ENCODE data around the gene C17orf107. TPM values are rescaled to one million over a fixed set of nuclear protein-coding genes. Genes with fewer than 3 reads are reported as not detected.

C17orf107 gene
- total and polyA plus RNA-seq, 2 of the 13 experiments (the other 11 are each of a cell fraction or from before 2014, with no cell fraction given): 0.20 to 0.59 TPM

DNA sequence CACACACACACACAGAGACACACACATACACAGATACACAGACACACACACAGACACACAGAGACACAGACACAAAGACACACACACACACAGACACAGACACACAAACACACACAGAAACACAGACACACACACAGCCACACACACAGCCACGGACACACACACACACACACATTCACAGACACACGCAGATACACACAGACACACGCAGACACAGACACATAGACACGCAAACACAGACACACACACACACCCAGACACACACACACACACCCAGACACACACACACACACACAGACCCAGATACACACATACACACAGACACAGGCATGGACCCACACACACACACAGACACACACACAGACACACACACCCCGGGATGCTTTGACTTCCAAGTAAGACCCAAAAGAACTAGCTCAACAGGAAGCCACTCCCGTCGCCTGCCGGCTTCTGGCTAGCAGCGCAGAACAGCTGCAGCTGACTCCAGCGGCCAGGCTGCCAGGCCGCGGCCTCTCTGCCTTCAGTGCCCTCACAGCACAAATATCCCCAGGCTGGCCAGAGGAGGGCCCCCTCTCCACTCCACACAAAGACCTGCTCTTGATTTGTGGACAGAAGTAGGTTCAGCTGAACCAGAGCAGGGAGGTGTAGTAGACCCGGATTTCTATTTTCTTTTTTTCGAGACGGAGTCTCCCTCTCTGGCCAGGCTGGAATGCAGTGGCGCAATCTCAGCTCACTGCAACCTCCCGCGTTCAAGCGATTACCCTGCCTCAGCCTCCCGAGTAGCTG, 9.6 kb downstream of the C17orf107 start (continued):
- no peak for TF ChIP-seq KDM5A (IDR thresholded peaks at IDR 0.05; ENCODE audit: borderline replicate concordance, low read length)
- TF ChIP-seq, protein P1, sequence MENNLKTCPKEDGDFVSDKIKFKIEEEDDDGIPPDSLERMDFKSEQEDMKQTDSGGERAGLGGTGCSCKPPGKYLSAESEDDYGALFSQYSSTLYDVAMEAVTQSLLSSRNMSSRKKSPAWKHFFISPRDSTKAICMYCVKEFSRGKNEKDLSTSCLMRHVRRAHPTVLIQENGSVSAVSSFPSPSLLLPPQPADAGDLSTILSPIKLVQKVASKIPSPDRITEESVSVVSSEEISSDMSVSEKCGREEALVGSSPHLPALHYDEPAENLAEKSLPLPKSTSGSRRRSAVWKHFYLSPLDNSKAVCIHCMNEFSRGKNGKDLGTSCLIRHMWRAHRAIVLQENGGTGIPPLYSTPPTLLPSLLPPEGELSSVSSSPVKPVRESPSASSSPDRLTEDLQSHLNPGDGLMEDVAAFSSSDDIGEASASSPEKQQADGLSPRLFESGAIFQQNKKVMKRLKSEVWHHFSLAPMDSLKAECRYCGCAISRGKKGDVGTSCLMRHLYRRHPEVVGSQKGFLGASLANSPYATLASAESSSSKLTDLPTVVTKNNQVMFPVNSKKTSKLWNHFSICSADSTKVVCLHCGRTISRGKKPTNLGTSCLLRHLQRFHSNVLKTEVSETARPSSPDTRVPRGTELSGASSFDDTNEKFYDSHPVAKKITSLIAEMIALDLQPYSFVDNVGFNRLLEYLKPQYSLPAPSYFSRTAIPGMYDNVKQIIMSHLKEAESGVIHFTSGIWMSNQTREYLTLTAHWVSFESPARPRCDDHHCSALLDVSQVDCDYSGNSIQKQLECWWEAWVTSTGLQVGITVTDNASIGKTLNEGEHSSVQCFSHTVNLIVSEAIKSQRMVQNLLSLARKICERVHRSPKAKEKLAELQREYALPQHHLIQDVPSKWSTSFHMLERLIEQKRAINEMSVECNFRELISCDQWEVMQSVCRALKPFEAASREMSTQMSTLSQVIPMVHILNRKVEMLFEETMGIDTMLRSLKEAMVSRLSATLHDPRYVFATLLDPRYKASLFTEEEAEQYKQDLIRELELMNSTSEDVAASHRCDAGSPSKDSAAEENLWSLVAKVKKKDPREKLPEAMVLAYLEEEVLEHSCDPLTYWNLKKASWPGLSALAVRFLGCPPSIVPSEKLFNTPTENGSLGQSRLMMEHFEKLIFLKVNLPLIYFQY (CRISPR knock-in tag; IDR thresholded peaks at IDR 0.05; ENCODE audit: borderline replicate concordance): peak; percentile 45; the same call in 1 of the 2 replicates
- TF ChIP-seq, protein P2, sequence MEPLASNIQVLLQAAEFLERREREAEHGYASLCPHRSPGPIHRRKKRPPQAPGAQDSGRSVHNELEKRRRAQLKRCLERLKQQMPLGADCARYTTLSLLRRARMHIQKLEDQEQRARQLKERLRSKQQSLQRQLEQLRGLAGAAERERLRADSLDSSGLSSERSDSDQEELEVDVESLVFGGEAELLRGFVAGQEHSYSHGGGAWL (CRISPR knock-in tag; IDR thresholded peaks at IDR 0.05): no peak
- no peak for TF ChIP-seq CC2D1A (CRISPR knock-in tag; IDR thresholded peaks at IDR 0.05)
- TF ChIP-seq, protein P3, sequence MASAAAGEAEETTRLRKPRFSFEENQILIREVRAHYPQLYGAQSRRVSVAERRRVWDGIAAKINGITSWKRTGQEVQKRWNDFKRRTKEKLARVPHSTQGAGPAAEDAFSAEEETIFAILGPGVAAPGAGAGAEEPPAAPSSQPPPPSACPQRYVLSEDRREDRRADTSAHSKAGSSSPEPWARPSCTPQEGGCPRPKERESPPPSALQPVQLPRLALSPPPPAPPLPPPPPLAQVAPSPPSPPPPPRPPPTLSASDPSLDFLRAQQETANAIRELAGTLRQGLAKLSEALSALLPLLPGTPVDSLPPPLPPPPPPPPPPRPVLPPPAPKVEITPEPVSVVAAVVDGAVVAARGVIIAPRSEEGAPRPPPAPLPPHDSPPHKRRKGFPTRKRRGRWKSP (CRISPR knock-in tag; IDR thresholded peaks at IDR 0.05): no peak
- TF ChIP-seq, protein P4, sequence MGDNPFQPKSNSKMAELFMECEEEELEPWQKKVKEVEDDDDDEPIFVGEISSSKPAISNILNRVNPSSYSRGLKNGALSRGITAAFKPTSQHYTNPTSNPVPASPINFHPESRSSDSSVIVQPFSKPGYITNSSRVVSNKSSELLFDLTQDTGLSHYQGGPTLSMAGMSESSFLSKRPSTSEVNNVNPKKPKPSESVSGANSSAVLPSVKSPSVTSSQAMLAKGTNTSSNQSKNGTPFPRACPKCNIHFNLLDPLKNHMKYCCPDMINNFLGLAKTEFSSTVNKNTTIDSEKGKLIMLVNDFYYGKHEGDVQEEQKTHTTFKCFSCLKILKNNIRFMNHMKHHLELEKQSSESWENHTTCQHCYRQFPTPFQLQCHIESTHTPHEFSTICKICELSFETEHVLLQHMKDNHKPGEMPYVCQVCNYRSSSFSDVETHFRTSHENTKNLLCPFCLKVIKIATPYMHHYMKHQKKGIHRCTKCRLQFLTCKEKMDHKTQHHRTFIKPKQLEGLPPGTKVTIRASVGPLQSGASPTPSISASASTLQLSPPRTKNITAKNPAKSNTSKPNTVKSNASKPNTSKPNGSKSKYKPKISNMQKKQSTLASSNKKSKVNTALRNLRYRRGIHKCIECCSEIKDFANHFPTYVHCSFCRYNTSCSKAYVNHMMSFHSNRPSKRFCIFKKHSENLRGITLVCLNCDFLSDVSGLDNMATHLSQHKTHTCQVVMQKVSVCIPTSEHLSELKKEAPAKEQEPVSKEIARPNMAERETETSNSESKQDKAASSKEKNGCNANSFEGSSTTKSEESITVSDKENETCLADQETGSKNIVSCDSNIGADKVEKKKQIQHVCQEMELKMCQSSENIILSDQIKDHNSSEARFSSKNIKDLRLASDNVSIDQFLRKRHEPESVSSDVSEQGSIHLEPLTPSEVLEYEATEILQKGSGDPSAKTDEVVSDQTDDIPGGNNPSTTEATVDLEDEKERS (CRISPR knock-in tag; IDR thresholded peaks at IDR 0.05): no peak
- TF ChIP-seq CCDC6 (CRISPR knock-in tag; IDR thresholded peaks at IDR 0.05): 0 out of 2 replicates have a peak, but pooled peaks have one; percentile 39
- TF ChIP-seq TEAD3 (CRISPR knock-in tag; optimal IDR thresholded peaks at IDR 0.05; ENCODE audit: borderline replicate concordance): peak; percentile 87
- TF ChIP-seq ZNF274 (CRISPR knock-in tag; IDR thresholded peaks at IDR 0.05): no peak
- peak; percentile 48; the same call in 1 of the 2 replicates for TF ChIP-seq ZNF12 (CRISPR knock-in tag; IDR thresholded peaks at IDR 0.05)
- TF ChIP-seq AGO1 (IDR thresholded peaks at IDR 0.05; ENCODE audit: low read depth, low read length, poor library complexity, severe bottlenecking): peak; percentile 32
- TF ChIP-seq SIN3A (IDR thresholded peaks at IDR 0.05; ENCODE audit: borderline replicate concordance, low read depth, low read length): peak; percentile 78; the same call in 1 of the 2 replicates
- TF ChIP-seq ZNF501 (CRISPR knock-in tag; IDR thresholded peaks at IDR 0.05): no peak
- TF ChIP-seq MXI1 (IDR thresholded peaks at IDR 0.05; ENCODE audit: borderline replicate concordance, low read depth, low read length): peak; percentile 24; the same call in 1 of the 3 replicates
- TF ChIP-seq MYNN (CRISPR knock-in tag; IDR thresholded peaks at IDR 0.05; ENCODE audit: low read depth): no peak
- no peak for TF ChIP-seq HNRNPUL1 (IDR thresholded peaks at IDR 0.05; ENCODE audit: low read depth, low read length)
- TF ChIP-seq FOXM1 (CRISPR knock-in tag; IDR thresholded peaks at IDR 0.05): no peak
- TF ChIP-seq PLRG1 (conservative IDR thresholded peaks at IDR 0.05): no peak
- TF ChIP-seq IRX3 (CRISPR knock-in tag; IDR thresholded peaks at IDR 0.05; ENCODE audit: borderline replicate concordance, low read depth): no peak
- no peak for TF ChIP-seq ETV6 (CRISPR knock-in tag; conservative IDR thresholded peaks at IDR 0.05)
- 0 out of 2 replicates have a peak, but pooled peaks have one; percentile 24 for TF ChIP-seq FOSL2 (CRISPR knock-in tag; IDR thresholded peaks at IDR 0.05)
- TF ChIP-seq HDAC2 (CRISPR knock-in tag; IDR thresholded peaks at IDR 0.05): 0 out of 2 replicates have a peak, but pooled peaks have one; percentile 23

Measured in HepG2 (cell line).